ENCODE data around the gene CIROP. TPM values are rescaled to one million over a fixed set of nuclear protein-coding genes. Genes with fewer than 3 reads are reported as not detected.

CIROP gene, protein sequence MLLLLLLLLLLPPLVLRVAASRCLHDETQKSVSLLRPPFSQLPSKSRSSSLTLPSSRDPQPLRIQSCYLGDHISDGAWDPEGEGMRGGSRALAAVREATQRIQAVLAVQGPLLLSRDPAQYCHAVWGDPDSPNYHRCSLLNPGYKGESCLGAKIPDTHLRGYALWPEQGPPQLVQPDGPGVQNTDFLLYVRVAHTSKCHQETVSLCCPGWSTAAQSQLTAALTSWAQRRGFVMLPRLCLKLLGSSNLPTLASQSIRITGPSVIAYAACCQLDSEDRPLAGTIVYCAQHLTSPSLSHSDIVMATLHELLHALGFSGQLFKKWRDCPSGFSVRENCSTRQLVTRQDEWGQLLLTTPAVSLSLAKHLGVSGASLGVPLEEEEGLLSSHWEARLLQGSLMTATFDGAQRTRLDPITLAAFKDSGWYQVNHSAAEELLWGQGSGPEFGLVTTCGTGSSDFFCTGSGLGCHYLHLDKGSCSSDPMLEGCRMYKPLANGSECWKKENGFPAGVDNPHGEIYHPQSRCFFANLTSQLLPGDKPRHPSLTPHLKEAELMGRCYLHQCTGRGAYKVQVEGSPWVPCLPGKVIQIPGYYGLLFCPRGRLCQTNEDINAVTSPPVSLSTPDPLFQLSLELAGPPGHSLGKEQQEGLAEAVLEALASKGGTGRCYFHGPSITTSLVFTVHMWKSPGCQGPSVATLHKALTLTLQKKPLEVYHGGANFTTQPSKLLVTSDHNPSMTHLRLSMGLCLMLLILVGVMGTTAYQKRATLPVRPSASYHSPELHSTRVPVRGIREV
- not detected for total RNA-seq
- long read RNA-seq, result 0 reads

DNA sequence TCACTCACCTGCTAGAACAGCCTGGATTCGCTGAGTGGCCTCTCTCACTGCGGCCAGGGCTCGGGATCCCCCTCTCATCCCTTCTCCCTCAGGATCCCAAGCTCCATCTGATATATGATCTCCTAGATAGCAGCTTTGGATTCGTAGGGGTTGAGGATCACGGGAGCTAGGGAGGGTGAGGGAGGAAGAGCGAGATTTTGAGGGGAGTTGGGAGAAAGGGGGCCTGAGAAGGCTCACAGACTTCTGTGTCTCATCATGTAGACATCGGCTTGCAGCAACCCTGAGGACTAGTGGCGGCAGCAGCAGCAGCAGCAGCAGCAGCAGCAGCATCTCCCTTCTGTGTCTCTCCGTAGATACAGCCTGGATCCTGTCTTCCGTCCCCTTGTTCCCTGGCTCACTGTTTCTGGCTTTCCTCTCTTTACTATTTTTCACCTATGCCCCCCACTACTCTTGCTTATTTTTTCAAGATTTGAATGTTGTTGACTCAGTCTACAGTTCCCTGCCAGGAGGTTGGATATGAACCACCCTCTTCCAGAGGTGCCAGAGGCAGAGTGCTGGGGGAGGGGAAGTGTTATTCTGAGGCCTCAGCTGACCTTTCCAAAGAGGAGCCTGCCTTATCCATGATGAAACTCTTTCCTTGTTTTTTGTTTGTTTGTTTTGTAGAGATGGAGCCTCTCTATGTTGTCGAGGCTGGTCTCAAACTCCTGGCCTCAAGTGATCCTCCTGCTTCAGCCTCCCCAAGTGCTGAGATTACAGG lies at the start of gene CIROP:
TSS of gene CIROP (minus strand) at position 399 of the 757 bp plus-strand sequence. CDS start at position 330, 69 bp downstream.
- DNase-seq (ENCODE audit: missing footprints) (no peak), ATAC-seq (no peak)
- intact Hi-C loops (cut with DNase I), result loop anchor here (5.0 kb wide), 1 partner anchor 42 kb away; no protein-coding TSS in a partner anchor

DNA sequence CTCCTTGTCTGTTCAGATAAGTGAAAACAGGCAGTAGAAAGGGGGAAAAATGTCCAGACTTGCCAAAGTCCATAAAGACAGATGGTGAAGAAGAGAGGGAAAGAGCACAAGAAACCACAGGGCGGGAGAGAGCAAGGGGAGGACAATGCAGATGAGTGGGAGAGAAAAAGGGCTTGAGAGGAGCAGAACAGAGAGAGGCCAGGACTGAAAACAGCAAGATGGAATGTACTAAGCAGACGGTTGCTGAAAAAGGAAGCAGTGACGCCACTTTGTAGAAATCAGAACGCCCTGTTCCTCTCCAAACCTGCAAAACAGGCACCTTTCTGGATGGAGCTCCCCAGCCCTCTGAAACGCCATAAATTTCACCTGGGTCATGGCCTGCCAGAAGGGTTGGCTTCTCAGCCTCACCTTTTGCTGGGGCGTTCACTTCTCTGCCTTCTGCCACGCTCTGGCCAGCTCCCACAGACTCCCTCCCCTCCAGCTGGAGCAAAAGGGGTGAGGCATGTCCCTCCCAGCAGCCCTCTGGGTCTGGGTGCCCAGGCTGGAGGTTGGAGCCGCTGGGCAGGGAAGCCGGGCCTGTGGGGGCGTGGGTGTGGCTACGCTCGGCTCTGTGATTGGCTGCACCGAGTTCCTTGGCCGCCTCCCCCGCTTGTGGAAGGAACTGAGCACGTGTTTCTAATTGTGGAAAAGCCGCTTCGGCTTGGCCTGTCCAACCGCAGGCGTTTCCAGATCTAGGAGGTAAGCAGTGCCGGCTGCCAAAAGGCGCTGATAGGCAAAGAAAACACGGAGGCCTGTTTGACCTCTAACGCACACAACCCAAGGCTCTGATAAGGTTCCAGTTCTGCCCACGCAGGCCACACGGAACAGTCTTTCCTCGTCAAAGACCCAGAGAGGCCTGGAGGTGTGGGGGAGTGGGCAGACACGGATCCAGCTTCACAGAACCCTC lies 49.3 kb upstream of the CIROP start:
- DNase-seq (ENCODE audit: missing footprints) (peak; percentile 96), ATAC-seq (peak; percentile 87)
- intact Hi-C loops (cut with DNase I), result loop anchor here (2.0 kb wide), 2 partner anchors 29 to 33 kb away; partner anchors contain the start of gene SLC7A8

DNA sequence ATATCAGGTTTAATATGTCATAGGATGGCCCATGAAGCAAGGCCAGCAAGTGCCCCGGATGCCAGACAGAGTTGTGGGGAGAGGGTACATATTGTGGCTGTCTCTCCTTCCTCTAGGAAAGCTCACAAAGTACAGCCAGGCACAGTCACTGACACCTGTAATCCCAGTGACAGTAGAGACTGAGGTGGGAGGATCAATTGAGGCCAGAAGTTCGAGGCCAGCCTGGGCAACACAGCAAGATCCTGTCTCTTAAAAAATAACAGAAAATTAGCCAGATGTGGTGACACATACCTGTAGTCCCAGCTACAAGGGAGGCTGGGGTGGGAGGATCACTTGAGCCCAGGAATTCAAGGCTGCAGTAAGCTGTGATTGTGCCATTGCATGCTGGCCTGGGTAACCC lies 46.6 kb upstream of the CIROP start:
- intact Hi-C loops (cut with DNase I), result no loop called here
- ATAC-seq (no peak), DNase-seq (ENCODE audit: missing footprints) (no peak)

DNA sequence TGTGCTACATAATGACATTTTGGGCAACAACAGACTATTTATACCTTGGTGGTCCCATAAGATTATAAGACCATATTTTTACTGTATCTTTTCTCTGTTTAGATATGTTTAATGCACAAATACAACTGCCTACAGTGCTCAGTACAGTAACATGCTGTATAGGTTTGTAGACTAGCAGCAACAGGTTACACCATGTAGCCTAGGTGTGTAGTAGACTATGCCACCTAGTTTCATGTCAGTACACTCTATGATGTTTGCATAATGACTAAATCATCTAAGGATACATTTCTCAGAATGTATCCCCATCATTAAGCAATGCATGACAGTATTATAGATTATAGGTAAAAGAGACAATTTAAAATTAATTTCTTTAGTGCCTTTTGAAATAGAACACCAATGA lies 45.0 kb upstream of the CIROP start:
- no peak for ATAC-seq
- DNase-seq (ENCODE audit: missing footprints), result no peak
- intact Hi-C loops (cut with DNase I), result no loop called here

DNA sequence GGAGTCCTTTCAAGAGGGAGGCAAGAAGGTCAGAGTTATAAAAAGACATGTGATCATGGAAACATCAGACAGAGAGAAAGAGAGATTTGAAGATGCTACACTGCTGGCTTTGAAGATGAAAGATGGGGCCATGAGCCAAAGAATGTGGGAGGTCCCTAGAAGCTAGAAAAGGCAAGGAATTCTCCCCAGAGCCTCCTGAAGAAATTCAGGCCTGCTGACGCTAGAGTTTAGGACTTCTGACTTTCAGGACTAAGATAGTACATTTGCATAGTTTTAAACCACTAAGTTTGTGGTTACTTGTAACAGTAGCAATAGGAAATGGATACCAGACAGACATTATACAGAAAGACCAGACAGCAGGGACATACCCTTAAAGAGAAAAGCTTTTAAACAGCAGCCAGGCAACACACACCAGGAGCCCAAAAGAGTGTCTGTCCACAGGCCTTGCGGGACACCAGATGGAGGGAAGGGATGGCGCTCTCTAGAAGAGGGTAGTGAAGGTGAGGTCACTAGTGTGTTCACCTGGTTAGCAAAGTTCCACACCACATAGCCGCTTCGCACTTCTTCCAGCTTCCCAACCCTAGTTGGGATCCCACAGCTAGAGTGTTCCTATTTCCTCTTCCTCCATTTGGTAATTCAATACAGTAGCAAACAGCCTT lies 43.9 kb upstream of the CIROP start:
- intact Hi-C loops (cut with DNase I), result no loop called here
- ATAC-seq, result no peak
- no peak for DNase-seq (ENCODE audit: missing footprints)

DNA sequence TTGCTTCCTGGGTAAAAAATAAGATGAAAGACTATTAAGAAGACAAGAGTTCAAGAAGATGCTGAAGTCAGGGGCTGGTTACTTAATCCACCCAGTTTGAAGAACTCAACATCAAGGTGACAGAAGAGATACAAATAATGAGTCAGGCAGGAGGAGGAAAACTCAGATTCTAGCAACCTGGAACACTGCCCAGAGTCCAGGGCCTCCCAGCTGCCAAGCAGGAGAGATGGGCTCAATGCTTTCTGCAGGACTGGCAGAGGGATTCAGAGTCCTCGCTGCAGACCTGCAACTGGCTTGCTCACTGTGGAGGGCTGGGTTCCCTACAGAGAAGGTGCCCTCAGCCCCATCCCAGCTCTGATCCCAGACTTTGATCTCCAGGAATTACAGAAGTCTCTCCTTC lies 42.9 kb upstream of the CIROP start:
- intact Hi-C loops (cut with DNase I), result no loop called here
- no peak for DNase-seq (ENCODE audit: missing footprints)

DNA sequence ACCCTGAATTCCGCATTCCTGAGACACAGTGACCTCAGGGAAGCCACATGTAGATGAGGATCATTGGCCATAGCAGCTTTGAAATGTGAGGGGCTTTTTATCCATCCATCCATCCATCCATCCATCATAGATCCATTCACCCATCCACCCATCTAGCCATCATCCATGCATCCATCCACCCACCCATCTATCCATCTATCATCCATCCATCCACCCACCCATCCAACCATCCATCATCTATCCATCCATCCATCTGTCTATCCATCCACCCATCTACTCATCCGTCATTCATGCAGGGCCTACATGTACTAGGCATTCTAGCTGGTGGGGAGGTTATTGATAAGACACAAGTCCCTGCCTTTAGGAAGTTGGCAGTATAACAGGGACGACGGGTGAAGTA lies 42.2 kb upstream of the CIROP start:
- ATAC-seq (no peak), DNase-seq (ENCODE audit: missing footprints) (no peak)
- intact Hi-C loops (cut with DNase I), result no loop called here

More for the DNA sequence above, 42.9 kb upstream of the CIROP start:
- ATAC-seq, result no peak

DNA sequence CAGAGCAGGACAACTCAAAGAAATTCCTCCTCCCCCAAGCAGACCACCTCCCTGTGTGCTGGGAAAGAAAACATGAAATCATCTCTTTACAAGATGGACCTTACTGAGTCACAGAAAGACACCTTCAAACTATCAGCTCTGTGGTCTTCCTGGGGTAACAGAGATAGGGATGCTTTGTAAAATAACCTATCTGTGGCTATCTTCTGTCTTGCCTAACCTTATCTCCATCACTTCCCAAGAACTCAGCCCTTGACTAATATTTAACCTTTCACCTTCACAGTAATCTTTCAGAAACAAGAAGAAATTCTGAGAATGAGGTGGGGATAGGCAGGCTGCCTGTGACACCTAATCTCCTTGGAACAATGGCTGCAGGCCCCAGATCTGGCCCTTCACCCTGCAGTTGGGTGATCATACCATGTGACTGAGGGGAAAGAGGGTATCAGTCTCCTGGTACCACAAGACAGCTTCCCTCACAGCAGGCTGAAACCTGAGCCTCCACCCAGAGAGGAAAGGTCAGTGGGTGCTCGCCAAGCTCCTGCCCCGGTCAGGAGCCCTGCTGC lies 41.6 kb upstream of the CIROP start:
- ATAC-seq, result no peak
- intact Hi-C loops (cut with DNase I), result no loop called here
- DNase-seq (ENCODE audit: missing footprints), result no peak

DNA sequence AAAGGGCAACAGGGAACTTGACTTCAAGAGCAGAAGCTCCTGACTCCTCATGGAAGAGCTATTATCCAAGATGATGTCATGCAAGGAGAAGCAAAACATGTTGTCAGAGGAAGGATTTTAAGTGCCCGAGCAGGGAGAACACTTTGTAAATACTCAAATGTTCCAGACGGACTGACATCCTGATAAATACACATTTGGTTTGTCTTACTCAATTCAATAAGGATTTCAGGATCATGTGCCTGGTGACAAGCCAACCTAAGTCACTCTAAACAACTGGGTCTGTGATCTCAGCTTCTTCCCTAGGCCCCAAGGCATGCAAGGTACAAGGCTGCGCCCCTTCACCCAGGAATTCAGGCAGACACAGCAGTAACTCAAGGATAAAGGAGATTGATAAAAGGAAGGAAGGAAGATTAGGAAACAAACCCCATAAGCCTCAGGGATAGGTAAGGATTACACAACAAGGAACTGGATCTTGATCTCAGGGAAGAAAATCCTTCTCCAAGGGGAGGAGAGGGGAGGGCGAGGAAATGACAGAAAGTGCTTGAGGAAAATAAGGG lies 41.1 kb upstream of the CIROP start:
- peak; percentile 19 for ATAC-seq
- intact Hi-C loops (cut with DNase I), result no loop called here
- no peak for DNase-seq (ENCODE audit: missing footprints)

DNA sequence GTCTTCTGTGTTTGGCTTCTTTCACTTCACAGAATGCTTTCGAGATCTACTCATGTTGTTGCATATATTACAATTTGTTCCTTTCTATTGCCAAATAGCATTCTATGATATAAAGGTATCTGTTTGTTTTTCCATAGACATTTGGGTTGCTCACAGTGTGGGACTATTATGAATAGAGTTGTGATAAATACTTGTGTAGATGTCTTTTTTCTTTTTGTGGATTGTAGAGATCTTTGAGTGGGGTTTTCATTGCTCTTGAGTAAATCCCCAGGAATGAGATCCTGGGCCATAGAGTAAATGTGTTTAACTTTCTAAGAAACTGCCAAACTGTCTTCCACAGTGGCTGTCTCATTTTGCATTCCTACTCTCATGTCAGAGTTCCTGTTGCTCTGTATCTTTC lies 39.1 kb upstream of the CIROP start:
- ATAC-seq (no peak), DNase-seq (ENCODE audit: missing footprints) (no peak)
- intact Hi-C loops (cut with DNase I), result no loop called here

DNA sequence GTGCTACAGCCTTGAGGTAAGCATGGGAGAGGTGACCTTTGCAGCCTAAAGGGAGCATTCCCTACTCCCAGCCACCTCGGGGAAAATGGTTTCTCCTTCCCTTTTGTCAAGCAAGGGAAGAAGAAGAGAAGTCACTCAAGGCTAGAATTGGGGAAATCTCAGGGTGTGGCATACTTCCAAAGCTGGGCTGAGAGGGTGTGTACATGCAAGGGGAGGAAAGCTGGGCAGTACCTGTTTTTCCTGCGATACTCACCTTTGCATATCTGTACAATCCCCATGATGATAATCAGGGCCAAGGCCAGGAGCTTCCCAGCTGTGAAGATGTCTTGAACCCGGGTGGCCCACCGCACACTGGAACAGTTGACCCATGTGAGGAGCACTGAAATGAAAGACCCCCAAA lies 38.0 kb upstream of the CIROP start:
- DNase-seq (ENCODE audit: missing footprints) (no peak), ATAC-seq (no peak)
- intact Hi-C loops (cut with DNase I), result no loop called here

DNA sequence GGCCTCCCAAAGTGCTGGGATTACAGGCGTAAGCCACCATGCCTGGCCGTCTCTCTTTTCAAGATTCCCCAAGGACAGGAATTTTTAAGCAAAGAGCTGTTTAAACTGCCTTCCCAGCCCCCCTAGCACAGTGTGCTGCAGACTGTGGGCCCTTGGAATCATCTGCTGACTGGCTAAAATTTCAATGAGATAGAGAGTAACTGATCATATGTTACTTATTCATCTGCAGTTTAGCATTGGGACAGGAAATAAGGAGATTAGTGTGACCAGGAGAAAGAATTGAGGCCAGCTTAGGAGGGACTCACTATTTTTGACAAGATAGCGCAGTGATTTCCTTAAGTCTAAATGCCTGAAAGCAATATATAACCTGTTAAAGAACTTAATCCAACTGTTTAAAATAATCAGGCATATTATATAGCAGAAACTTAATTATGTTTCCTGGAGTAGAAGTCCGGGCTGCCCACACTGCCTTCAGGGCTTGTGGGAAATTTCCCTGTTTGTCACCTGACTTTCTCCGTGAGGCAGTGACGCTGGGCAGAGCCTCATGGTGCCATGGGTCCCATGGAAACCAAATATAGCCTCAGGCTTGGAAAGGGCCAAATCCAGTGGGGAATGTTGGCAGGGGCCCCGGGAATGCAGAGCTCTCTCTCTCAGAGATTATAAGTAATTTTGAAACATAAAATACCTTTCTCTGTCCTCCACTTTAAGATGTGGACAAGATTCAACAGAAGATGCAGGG lies 37.1 kb upstream of the CIROP start:
- DNase-seq (ENCODE audit: missing footprints) (peak; percentile 86), ATAC-seq (peak; percentile 89)
- intact Hi-C loops (cut with DNase I), result no loop called here

DNA sequence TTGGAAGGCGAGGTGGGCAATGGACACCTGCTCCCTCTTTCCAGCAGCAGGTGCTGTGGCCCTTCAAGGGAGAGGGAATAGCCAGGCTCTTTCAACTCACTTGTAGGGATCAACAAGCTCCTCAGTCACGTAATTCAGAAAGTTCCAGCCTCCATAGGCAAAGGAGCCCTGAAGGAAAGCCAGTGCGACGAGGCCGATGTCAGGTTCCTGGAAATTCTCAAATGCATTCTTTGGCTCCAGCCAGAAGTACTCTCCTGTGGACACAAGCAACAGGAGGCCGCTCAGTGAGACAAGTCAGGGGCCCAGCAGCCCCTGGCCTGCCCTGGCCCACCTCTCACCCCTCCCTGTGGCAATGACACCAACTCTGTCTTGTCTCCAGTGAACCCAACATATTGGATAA lies 35.6 kb upstream of the CIROP start:
- no peak for ATAC-seq
- no peak for DNase-seq (ENCODE audit: missing footprints)
- intact Hi-C loops (cut with DNase I), result no loop called here

DNA sequence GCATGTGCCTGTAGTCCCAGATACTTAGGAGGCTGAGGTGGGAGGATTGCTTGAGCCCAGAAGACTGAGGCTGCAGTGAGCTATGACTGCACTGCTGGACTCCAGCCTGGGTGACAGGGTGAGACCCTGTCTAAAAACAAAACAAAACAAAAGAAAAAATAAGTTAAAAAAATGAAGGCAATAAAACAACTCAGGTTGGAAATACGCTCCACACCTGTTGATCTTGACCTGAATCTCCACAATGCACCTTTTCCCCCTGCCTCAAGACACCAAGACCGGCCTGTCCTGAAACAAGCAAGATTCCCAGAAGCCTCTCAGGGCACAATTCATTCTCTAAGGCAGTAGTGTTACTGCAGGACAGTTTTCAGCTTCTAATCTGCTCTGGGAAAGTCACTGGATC lies 35.1 kb upstream of the CIROP start:
- DNase-seq (ENCODE audit: missing footprints) (no peak), ATAC-seq (no peak)
- intact Hi-C loops (cut with DNase I), result no loop called here

DNA sequence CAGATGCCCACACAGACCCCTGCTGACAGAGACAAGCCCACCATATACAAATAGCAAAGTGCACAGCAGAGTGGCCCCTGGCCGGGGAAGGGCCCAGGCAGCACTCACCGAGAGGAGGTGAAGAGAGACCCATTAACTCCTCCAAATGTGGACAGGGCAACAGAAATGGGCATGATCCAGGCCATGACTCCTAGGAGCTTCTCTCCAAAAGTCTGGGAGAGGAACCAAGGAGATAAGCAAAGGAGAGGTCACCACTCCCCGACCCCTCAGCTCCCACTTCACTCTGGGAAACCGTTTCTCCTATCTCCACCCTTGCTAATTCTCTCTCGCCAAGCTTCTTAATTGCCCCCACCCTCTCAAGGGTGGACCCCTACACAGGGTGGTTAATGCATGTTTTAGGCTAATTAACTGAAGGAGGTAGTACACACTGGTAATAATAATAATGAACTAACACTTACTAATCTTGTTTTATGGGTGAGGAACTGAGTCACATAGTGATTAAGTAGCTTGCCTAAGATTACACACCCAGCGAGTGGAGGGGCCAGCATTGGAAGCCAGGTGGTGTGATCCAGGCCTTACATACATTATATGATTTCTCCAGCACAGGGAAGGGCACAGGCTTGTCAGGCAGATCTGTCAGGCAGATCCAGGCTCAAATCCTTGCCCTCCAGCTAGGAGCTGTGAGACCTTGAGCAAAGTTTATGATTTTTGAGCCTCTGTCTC lies 33.2 kb upstream of the CIROP start:
- intact Hi-C loops (cut with DNase I), result no loop called here
- DNase-seq (ENCODE audit: missing footprints), result peak; percentile 17
- no peak for ATAC-seq

All from Right ventricle myocardium inferior (tissue), 1 donor.